Activated CD8-positive, alpha-beta T cell treated with anti-CD3 and anti-CD28 coated beads, Interleukin-2, amount 10 ng/mL, durations not matched to agents 7 days and 5 days (primary cell): ENCODE results near the gene ANKFY1. TPM values are rescaled to one million over a fixed set of nuclear protein-coding genes. Genes with fewer than 3 reads are reported as not detected.

Source experiments
- ATAC-seq: fragments of 150-1000 bp; cut with Tn5 transposase; one replicate; pipeline ENCODE4 v1.10.0; 2021; ENCODE audit warnings: moderate library complexity
- CTCF ChIA-PET: fragments of 350-600 bp; sonication (Branson Sonifier 250); formaldehyde crosslinking; loops from one replicate; lab custom pipeline; 2021; ENCODE audit warnings: antibody characterized with exemption; lab: Charles Lee
- POLR2A ChIA-PET: fragments of 350-600 bp; sonication (Branson Sonifier 250); formaldehyde crosslinking; loops from one replicate; lab custom pipeline; 2021; ENCODE audit warnings: antibody characterized with exemption; lab: Charles Lee
- DNase-seq: peaks from one replicate; pipeline ENCODE4 v3.0.0-alpha.2; 2020
- H3K27ac Mint-ChIP-seq: one replicate; pipeline ENCODE4 v1.8.0; 2021; ENCODE audit warnings: mild to moderate bottlenecking, mixed read lengths
- H3K27me3 Mint-ChIP-seq: one replicate; pipeline ENCODE4 v1.8.0; 2021; ENCODE audit warnings: low read depth, mixed read lengths
- H3K36me3 Mint-ChIP-seq: one replicate; pipeline ENCODE4 v1.8.0; 2021; ENCODE audit warnings: low read depth, mixed read lengths
- H3K4me1 Mint-ChIP-seq: one replicate; pipeline ENCODE4 v1.8.0; 2021; ENCODE audit warnings: low read depth, mixed read lengths
- H3K4me3 Mint-ChIP-seq: one replicate; pipeline ENCODE4 v1.8.0; 2021; ENCODE audit warnings: mild to moderate bottlenecking, mixed read lengths
- H3K9me3 Mint-ChIP-seq: one replicate; pipeline ENCODE4 v1.8.0; 2022; ENCODE audit warnings: mixed read lengths; ENCODE audit not compliant: insufficient read depth
- total RNA-seq, 2 experiments: library from RNA; stranded (reverse); gene quantifications; one replicate each; pipeline ENCODE4 v1.2.3, GENCODE V29; 2021

The ANKFY1 gene
- total RNA-seq, 2 experiments from 2014 or later: 78.9 to 81.9 TPM

GRCh38 chr17:4235372-4236279 lies 28.2 kb downstream of the ANKFY1 start:
- H3K4me3 Mint-ChIP-seq: no peak overlapping the region
- POLR2A ChIA-PET: no interaction called here

GRCh38 chr17:4234401-4234800 lies 29.4 kb downstream of the ANKFY1 start:
- Mint-ChIP-seq H3K36me3 (peaks cover 45% of the 10 kb centered on the region), H3K4me1 (peaks cover 16% of the 10 kb centered on the region), H3K9me3 (no peaks in the 10 kb centered on the region), H3K4me3 (no peak overlapping the region), H3K27me3 (no peaks in the 10 kb centered on the region), H3K27ac (no peak overlapping the region)
- POLR2A ChIA-PET: no interaction called here
- ATAC-seq: no peak
- no peak for DNase-seq
- CTCF ChIA-PET: interaction anchor here (1.9 kb wide), 1 partner anchor 14 kb away, joined by 4 read pairs; no protein-coding TSS in a partner anchor

More at GRCh38 chr17:4235372-4236279, 28.2 kb downstream of the ANKFY1 start:
- Mint-ChIP-seq H3K4me1 (peaks cover 16% of the 10 kb centered on the region), H3K27ac (no peak overlapping the region), H3K36me3 (peaks cover 46% of the 10 kb centered on the region), H3K27me3 (no peaks in the 10 kb centered on the region), H3K9me3 (no peaks in the 10 kb centered on the region)
- CTCF ChIA-PET: interaction anchor here (0.7 kb wide), 1 partner anchor 13 kb away, joined by 3 read pairs; no protein-coding TSS in a partner anchor
- ATAC-seq (no peak), DNase-seq (no peak)

DNA sequence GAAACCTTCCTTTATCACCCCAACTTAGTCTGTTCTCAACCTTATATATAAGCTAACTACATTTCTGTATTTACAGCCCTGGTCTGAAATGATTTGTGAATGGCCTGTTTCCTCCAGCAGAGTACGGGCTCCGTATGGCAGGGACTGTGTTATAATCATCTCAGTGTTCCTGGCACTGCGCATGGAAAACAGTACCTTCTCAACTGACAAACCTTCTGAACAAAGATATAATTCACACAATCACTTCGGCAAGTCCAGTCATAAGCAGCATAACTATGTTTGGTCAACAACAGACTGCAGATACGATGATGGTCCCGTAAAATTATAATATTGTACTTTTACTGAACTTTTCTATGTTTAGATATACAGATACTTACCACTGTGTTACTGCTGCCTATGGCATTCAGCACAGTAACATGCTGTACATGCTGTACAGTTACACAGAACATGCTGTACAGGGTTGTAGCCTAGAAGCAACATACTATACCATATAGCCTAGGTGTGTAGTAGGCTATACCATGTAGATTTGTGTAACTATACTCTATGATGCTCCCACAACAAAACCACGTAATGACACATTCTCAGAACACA lies 30.0 kb downstream of the ANKFY1 start:
- H3K9me3 Mint-ChIP-seq: no peaks in the 10 kb centered on the region

GRCh38 chr17:4232168-4232813 lies 31.5 kb downstream of the ANKFY1 start:
- CTCF ChIA-PET: interaction anchor here (1.2 to 2.9 kb wide), 4 partner anchors 16 to 71 kb away, joined by 3 to 14 read pairs (median 3); no protein-coding TSS in a partner anchor
- peak overlapping the region; percentile 62 for H3K27ac Mint-ChIP-seq
- no peaks in the 10 kb centered on the region for H3K9me3 Mint-ChIP-seq
- H3K27me3 Mint-ChIP-seq: no peaks in the 10 kb centered on the region
- no peak for DNase-seq
- POLR2A ChIA-PET: no interaction called here
- H3K4me3 Mint-ChIP-seq: no peak overlapping the region
- ATAC-seq: no peak
- peaks cover 16% of the 10 kb centered on the region for H3K4me1 Mint-ChIP-seq
- H3K36me3 Mint-ChIP-seq: peaks cover 44% of the 10 kb centered on the region

More for the DNA sequence above, 30.0 kb downstream of the ANKFY1 start:
- CTCF ChIA-PET: interaction anchor here (1.2 to 1.9 kb wide), 3 partner anchors 14 to 34 kb away, joined by 3 to 4 read pairs (median 3); no protein-coding TSS in a partner anchor
- no peak for DNase-seq
- H3K4me3 Mint-ChIP-seq: no peak overlapping the region
- POLR2A ChIA-PET: no interaction called here
- H3K27me3 Mint-ChIP-seq: no peaks in the 10 kb centered on the region
- no peak for ATAC-seq
- peaks cover 43% of the 10 kb centered on the region for H3K36me3 Mint-ChIP-seq
- H3K4me1 Mint-ChIP-seq: peaks cover 16% of the 10 kb centered on the region
- peak overlapping the region; percentile 9 for H3K27ac Mint-ChIP-seq

GRCh38 chr17:4229627-4230541 lies 33.9 kb downstream of the ANKFY1 start:
- Mint-ChIP-seq H3K4me3 (no peak overlapping the region), H3K27me3 (no peaks in the 10 kb centered on the region), H3K36me3 (peaks cover 38% of the 10 kb centered on the region), H3K27ac (no peak overlapping the region), H3K9me3 (no peaks in the 10 kb centered on the region), H3K4me1 (peaks cover 16% of the 10 kb centered on the region)
- POLR2A ChIA-PET: interaction anchor here (0.6 to 1.1 kb wide), 3 partner anchors 14 to 445 kb away, joined by 3 read pairs; no protein-coding TSS in a partner anchor
- no peak for ATAC-seq
- CTCF ChIA-PET: interaction anchor here (1.4 to 2.9 kb wide), 5 partner anchors 14 to 184 kb away, joined by 5 to 14 read pairs (median 6); no protein-coding TSS in a partner anchor
- no peak for DNase-seq

GRCh38 chr17:4221899-4222659 lies 41.7 kb downstream of the ANKFY1 start:
- peak; percentile 10 for DNase-seq

GRCh38 chr17:4221163-4221562 lies 42.6 kb downstream of the ANKFY1 start:
- ATAC-seq (no peak), DNase-seq (peak; percentile 12)
- H3K4me3 Mint-ChIP-seq: no peak overlapping the region
- no peaks in the 10 kb centered on the region for H3K27me3 Mint-ChIP-seq
- H3K27ac Mint-ChIP-seq: no peak overlapping the region
- POLR2A ChIA-PET: no interaction called here
- CTCF ChIA-PET: no interaction called here
- peaks cover 29% of the 10 kb centered on the region for H3K36me3 Mint-ChIP-seq
- H3K9me3 Mint-ChIP-seq: no peaks in the 10 kb centered on the region
- H3K4me1 Mint-ChIP-seq: no peaks in the 10 kb centered on the region

More at GRCh38 chr17:4221899-4222659, 41.7 kb downstream of the ANKFY1 start:
- no peak overlapping the region for H3K27ac Mint-ChIP-seq
- H3K27me3 Mint-ChIP-seq: no peaks in the 10 kb centered on the region
- H3K36me3 Mint-ChIP-seq: peaks cover 22% of the 10 kb centered on the region
- no peak overlapping the region for H3K4me3 Mint-ChIP-seq
- CTCF ChIA-PET: interaction anchor here (0.9 kb wide), 1 partner anchor 22 kb away, joined by 4 read pairs; no protein-coding TSS in a partner anchor
- no peak for ATAC-seq
- H3K9me3 Mint-ChIP-seq: no peaks in the 10 kb centered on the region
- no peaks in the 10 kb centered on the region for H3K4me1 Mint-ChIP-seq
- POLR2A ChIA-PET: interaction anchor here (0.5 kb wide), 1 partner anchor 134 kb away, joined by 3 read pairs; no protein-coding TSS in a partner anchor

DNA sequence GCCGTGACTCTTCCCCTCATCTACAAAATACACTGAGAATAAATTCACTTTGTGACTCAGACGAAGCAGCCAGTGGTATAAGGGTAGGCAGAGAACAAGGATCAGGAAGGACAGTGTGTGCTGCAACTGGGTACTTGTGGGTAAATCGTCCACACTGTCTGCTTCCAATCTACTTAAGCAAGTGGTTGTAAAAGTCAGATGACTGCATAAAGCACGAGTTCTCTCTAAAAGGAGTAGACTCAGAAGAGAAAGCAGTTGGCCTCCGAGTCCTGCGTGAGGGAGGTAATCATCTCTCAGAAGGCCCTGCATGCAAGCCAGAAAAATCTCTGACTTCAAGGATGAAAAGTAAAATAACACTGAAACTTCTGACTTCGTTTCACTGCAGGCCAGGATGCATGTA lies 43.1 kb downstream of the ANKFY1 start:
- DNase-seq: peak; percentile 18
- H3K4me3 Mint-ChIP-seq: no peak overlapping the region
- H3K9me3 Mint-ChIP-seq: no peaks in the 10 kb centered on the region
- no peaks in the 10 kb centered on the region for H3K27me3 Mint-ChIP-seq
- peaks cover 31% of the 10 kb centered on the region for H3K36me3 Mint-ChIP-seq
- CTCF ChIA-PET: interaction anchor here (1.2 to 2.3 kb wide), 3 partner anchors 21 to 200 kb away, joined by 3 to 8 read pairs (median 4); no protein-coding TSS in a partner anchor
- peak overlapping the region; percentile 27 for H3K27ac Mint-ChIP-seq
- H3K4me1 Mint-ChIP-seq: peaks cover 1% of the 10 kb centered on the region
- POLR2A ChIA-PET: interaction anchor here (0.7 kb wide), 1 partner anchor 27 kb away, joined by 3 read pairs; no protein-coding TSS in a partner anchor
- no peak for ATAC-seq

- Mint-ChIP-seq H3K27me3 (no peaks in the 10 kb centered on the region), H3K4me3 (no peak overlapping the region), H3K9me3 (no peaks in the 10 kb centered on the region), H3K36me3 (peaks cover 29% of the 10 kb centered on the region), H3K4me1 (peaks cover 7% of the 10 kb centered on the region), H3K27ac (no peak overlapping the region)
- CTCF ChIA-PET: interaction anchor here (0.9 to 2.3 kb wide), 5 partner anchors 22 to 194 kb away, joined by 3 to 8 read pairs (median 4); no protein-coding TSS in a partner anchor
- DNase-seq (peak; percentile 1), ATAC-seq (no peak)
- POLR2A ChIA-PET: no interaction called here
Observed at GRCh38 chr17:4219241-4219640, 44.5 kb downstream of the ANKFY1 start.
